NCI-H226 (cell line): Measurements from ENCODE around the gene MOGAT2.

Experiments
- DNase-seq: peaks from one replicate; pipeline ENCODE4 v3.0.0-alpha.2; 2015

MOGAT2 gene

DNA sequence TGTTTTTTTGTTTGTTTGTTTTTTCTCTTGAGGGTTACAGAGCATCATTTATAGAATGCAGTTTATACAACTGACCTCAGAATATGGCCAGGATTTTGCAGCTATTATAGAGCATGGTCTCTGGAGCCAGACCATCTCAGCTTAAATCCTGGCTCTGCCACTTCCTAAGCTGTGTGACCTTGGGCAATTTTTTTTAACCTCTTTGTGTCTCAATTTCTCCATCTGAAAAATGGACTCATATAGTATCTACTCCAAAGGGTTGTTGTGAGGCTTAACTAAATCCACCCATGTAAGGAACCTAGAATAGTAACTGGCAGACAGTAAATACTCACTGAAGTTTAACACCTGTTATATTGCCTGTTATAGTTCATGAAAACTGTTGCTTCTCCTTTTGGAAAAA lies 42.6 kb downstream of the MOGAT2 start:
- DNase-seq, result no peak

DNA sequence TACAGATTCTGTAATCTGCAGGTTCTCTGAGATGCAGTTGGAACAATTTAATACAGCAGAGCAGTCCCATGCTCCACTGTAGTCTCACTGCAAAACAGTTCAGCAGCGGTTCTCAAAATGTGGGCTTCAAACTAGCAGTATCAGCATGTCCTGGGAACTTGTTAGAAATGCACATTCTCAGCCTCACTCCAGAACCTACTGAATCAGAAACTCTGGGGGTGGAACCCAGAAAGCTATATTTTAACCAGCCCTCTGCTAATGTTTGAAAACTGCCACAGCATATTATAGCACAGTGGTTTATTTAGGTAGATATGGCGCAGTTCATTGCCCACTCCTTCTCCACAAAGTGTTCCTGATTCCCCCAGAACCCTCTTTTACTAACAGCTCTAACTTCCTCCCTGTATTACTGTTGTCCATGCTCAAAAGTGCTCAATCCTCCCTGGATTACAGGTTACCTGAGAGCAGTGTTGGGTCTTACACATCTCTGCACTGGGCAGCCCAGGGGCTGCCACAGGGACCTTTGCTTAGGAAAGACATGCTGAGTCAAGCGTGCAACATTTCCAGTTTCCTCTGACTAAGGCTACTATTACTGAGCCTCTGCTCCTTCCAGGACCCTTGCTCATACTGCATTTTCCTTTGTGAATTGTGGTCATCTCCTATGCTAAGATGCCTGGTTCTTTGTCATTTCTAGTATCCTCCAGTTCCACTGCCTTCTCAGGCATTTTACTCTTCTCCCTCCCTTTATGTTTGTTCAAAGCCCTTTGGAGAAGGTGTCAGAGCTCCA lies 43.3 kb downstream of the MOGAT2 start:
- peak; percentile 14 for DNase-seq

DNA sequence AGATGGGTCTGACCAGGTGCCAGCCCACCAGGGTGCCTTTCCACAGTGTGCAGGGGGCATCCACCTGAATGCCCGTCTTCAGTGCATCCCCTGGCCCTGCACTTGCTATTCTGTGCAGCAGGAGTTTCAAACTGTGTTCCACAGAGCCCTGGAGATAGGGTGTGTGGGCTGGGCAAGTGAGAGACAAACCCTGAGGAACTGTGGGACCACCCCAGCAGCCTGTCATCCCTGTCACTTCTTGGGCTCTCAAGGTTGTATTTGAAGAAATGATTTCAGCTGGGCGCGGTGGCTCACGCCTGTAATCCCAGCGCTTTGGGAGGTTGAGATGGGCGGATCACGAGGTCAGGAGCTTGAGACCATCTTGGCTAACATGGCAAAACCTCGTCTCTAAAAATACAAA lies 44.5 kb downstream of the MOGAT2 start:
- no peak for DNase-seq

DNA sequence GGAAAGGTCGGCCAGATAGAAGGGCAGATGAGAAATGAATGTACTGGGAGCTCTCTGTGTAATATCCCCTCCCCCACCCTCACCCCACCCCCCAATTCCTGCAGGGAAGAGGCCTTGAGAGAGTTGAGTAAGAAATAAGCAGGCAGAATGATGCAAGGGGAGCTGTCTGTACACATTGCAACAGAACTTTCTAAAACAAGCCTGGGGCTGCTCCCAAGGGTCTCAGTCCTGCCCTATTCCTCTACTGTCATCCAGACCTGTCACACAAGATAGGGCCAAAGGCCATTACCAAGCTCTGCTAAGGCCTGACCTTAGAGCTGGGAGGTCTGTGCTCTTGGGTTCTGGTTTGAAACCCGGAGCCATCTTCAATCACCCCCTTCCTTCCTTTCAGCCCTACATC lies 45.2 kb downstream of the MOGAT2 start:
- DNase-seq, result no peak

- DNase-seq, result no peak
Observed at GRCh38 chr11:75763846-75764245, 46.2 kb downstream of the MOGAT2 start.

GRCh38 chr11:75765116-75765515 lies 47.5 kb downstream of the MOGAT2 start:
- no peak for DNase-seq

- DNase-seq, result no peak
Observed at GRCh38 chr11:75766443-75767227, 49.0 kb downstream of the MOGAT2 start.

DNA sequence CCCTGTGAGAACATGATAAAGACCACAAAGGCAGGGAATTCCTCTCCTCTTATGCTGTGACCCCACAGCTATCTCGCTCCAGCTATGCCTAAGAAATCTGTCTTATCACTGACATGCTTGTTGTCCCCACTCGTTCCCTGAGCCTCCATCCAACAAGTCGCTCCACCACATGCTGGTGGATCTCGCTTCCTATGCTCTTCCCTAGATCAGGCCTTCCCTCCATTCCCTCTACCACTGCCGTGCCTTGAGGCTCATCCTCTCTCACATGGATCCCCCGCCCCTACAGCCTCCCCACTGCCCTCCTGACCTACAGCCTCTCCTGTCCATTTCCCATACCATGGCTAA lies 49.6 kb downstream of the MOGAT2 start:
- no peak for DNase-seq

DNA sequence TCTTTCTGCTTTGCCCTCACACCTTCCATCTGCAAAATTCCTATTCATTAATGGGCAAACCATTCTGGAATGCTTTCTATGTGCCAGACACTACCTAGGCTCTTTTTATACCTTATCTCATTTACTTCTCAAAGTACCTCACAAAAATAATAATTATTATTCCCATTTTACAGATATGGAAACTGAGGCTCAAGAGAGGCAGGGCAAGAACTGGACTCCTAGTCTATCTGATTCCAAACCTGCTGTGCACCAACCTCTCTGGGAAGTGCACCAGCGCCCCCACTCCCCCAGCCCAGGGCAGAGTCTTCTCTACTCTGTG lies 50.1 kb downstream of the MOGAT2 start:
- DNase-seq, result no peak

- DNase-seq, result peak; percentile 58
Observed at GRCh38 chr11:75768112-75768908, 50.7 kb downstream of the MOGAT2 start, which contains the start of gene DGAT2. DGAT2 (plus strand) TSS chr11:75768778; CDS start chr11:75768992, 214 bp downstream.

DNA sequence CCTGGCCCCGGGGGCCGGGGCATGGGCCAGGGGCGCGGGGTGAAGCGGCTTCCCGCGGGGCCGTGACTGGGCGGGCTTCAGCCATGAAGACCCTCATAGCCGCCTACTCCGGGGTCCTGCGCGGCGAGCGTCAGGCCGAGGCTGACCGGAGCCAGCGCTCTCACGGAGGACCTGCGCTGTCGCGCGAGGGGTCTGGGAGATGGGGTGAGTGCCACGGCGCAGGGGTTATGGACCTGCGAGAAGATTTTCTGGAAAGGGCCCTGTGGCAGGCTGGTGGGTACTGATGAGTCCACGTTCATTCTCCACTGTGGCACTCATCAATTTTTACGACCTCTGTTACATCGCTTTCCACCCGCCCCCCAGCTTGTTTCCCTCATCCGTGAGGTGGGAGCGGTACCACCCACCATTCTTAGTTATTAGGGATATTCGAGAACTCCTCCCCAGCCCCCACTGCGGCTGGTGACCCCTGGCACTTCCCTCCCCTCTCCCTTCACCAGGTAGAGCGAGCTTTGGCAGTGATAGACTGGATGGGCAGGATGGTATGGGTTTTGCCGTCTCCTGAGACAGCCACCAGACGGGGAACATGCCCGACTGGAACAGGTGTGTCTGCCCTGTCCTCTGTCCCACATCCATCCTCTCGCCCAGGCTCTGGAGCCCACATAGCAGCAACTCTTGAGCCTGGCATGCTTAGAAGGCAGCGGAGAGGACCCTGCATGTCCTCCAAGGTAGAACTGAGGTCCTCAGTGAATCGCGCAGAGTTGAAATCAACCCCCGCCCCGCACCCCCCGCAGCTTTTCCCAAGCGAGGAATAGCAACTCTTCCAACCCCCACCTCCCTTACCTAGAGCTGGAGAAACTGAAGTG lies 51.5 kb downstream of the MOGAT2 start:
- no peak for DNase-seq

GRCh38 chr11:75770102-75770501 lies 52.5 kb downstream of the MOGAT2 start:
- no peak for DNase-seq

DNA sequence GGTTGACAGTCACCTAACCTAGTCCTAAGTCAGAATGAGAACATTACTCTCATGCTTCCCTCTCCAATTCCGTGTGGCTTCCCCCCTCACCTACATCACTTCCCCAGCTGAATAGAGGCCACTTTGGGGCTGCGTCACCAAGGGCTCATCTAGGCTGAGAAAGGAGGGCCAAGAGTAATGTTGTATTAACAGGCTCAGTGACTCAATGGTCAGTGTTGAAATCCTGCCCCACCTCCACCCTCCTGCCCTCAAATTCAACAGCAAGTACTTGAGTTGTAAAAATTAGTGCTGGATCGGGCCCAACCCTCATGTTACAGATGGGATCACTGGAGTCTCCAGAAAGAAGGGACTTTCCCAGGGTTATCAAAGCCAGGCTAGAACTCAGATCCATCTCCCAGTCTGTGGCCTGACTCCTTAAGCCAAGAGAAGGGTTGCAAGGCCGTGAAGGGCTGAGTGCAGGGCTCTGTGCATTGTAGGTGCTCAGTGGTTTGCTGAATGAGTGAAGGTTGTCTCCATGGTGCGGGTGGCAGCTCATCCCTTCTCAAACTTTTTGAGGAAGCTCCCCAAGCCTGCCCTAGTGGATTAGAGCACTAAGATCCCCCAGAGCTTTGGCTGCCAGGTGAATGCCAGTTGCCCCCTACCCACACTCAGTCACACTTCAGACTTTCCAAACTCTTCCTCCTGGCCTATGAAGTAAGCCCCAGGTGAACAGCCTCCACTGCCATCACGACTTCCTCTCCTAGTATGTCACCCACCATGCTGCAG lies 54.2 kb downstream of the MOGAT2 start:
- peak; percentile 41 for DNase-seq

DNA sequence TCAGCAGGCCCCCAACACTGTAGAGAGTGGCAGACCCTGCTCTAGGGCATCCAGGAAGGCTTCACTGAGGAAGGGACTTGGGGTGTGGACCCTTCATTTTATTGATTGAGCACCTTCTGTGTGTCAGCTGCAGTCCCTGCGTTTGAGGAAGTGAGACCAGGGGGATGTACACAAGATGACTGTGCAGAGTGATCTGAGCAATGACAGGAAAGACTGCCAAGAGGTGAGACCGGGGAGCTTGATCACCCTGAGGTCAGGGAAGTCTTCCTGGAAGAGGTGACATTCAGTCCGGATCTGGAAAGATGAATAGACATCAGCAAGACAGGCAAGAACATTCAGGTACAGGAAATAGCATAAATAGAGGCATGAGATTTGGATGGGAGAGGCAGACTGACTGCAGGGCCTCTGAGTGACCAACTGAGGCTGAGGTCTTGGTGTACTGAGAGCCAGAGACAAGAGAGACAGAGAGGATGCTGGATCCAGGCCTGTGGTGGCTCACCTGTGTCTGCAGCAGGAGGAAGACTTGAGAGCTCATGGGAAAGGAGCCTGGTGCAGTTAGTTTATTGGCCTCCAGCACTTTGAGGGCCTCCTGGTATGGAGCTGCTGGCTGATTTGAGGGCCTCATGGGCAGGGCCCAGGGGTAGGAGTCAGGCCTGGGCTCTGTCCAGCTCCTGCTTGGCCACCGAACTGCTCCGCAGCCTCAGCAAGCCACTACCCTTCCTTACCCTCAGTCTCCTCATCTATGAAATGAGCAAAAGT lies 56.1 kb downstream of the MOGAT2 start:
- DNase-seq, result no peak

GRCh38 chr11:75775056-75775455 lies 57.4 kb downstream of the MOGAT2 start:
- DNase-seq, result no peak

DNA sequence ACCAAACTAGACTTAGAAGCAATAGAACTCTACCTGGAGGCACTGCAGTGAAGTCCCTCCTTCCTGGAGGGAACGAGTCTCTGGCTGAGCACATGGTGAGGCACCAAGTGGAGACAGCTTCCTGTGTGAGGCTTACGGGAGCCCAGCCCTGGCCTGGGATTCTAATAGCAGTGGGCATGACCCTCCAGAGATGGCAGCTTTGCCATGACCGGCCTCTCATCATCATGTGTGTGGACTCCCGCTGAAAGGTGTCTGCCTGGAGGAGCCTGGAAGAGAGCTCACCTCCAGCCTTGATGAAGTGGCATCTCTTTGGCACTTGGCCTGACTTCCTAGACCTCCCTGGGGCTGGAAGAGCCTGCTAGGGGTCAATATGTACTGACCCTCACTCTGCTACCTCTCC lies 58.9 kb downstream of the MOGAT2 start:
- no peak for DNase-seq

GRCh38 chr11:75777461-75778110 lies 59.9 kb downstream of the MOGAT2 start:
- no peak for DNase-seq

- DNase-seq, result no peak
Observed at GRCh38 chr11:75778962-75779361, 61.3 kb downstream of the MOGAT2 start.

- no peak for DNase-seq
Observed at GRCh38 chr11:75779960-75780359, 62.3 kb downstream of the MOGAT2 start.

GRCh38 chr11:75780888-75781287 lies 63.2 kb downstream of the MOGAT2 start:
- DNase-seq, result no peak

- no peak for DNase-seq
Observed at GRCh38 chr11:75781296-75781695, 63.7 kb downstream of the MOGAT2 start.
